Effector memory CD8-positive, alpha-beta T cell (primary cell): ENCODE data around the gene OSBPL10.

ENCODE experiments used
- ATAC-seq: fragments of 150-1000 bp; cut with Tn5 transposase; replicated peaks from 2 replicates; pipeline ENCODE4 v1.10.0; 2021; ENCODE audit warnings: mild to moderate bottlenecking, moderate library complexity
- DNase-seq, 3 experiments: peaks; one replicate each; pipeline ENCODE4 v3.0.0; 2021
- H3K27ac Mint-ChIP-seq, 2 donors: one replicate each; pipeline ENCODE4 v1.8.0; 2022; ENCODE audit warnings: mild to moderate bottlenecking in 2 of 2, mixed read lengths in 2 of 2, moderate library complexity in 2 of 2
- H3K27me3 Mint-ChIP-seq, 2 donors: one replicate each; pipeline ENCODE4 v1.8.0; 2022; ENCODE audit warnings: mixed read lengths in 2 of 2
- H3K36me3 Mint-ChIP-seq: one replicate; pipeline ENCODE4 v1.8.0; 2022; ENCODE audit warnings: mild to moderate bottlenecking, moderate library complexity, mixed read lengths; ENCODE audit not compliant: insufficient read depth
- H3K4me1 Mint-ChIP-seq, 2 donors: one replicate each; pipeline ENCODE4 v1.8.0; 2022; ENCODE audit warnings: low read depth in 2 of 2, mixed read lengths in 2 of 2
- H3K4me3 Mint-ChIP-seq, 2 donors: one replicate each; pipeline ENCODE4 v1.8.0; 2022; ENCODE audit warnings: mild to moderate bottlenecking in 2 of 2, mixed read lengths in 2 of 2, moderate library complexity in 2 of 2
- H3K9me3 Mint-ChIP-seq, 2 donors: one replicate each; pipeline ENCODE4 v1.8.0; 2022; ENCODE audit warnings: mixed read lengths in 2 of 2

OSBPL10 gene

DNA sequence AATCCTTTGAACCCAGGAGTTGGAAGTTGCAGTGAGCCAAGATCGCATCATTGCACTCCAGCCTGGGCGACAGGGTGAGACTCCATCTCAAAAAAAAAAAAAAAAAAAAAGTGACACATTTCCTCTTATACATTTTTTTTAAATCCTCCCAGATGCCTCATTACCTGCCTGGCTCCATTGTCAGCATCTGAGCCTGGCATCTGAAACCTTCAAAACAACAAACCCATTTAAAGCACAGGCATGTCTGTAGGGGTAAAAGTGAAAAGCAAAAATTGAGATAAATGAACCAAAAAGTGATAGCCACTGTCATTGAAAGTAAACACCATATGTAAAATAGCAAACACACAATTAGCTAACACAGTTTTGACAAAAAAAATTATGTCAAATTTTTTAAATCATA, 38.6 kb downstream of the OSBPL10 start:
- Mint-ChIP-seq H3K36me3 (no peaks in the 10 kb centered on the region), H3K4me1 (no peaks in the 10 kb centered on the region), H3K27me3 (peaks cover 16 to 19% of the 10 kb centered on the region in 2 donors)

DNA sequence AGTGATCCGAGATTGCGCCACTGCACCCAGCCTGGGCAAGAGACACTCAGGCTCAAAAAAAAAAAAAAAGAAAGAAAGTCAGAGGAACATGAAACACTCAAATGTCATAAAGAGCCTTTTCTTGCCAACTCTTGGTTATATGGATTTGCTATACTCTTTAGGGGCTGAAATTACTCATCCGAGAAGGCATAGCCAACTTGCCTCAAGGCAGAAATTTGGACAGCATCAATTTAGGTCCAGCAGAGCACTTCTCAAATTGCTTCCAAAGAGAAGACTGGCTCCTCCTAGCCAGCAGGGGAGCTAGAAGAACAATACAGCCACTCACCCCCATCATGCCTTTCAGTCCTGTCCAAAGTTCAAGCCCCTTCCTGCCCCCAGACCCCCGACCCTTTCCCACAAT, 43.8 kb downstream of the OSBPL10 start:
- Mint-ChIP-seq H3K9me3 (no peaks in the 10 kb centered on the region), H3K27me3 (no peaks in the 10 kb centered on the region), H3K4me1 (no peaks in the 10 kb centered on the region), H3K36me3 (no peaks in the 10 kb centered on the region), H3K4me3 (no peak overlapping the region), H3K27ac (no peak overlapping the region)
- ATAC-seq (no peak), DNase-seq (no peak)

More for the DNA sequence above, 38.6 kb downstream of the OSBPL10 start:
- ATAC-seq (no peak), DNase-seq (no peak)
- Mint-ChIP-seq H3K9me3 (no peaks in the 10 kb centered on the region), H3K4me3 (no peak overlapping the region), H3K27ac (no peak overlapping the region)

DNA sequence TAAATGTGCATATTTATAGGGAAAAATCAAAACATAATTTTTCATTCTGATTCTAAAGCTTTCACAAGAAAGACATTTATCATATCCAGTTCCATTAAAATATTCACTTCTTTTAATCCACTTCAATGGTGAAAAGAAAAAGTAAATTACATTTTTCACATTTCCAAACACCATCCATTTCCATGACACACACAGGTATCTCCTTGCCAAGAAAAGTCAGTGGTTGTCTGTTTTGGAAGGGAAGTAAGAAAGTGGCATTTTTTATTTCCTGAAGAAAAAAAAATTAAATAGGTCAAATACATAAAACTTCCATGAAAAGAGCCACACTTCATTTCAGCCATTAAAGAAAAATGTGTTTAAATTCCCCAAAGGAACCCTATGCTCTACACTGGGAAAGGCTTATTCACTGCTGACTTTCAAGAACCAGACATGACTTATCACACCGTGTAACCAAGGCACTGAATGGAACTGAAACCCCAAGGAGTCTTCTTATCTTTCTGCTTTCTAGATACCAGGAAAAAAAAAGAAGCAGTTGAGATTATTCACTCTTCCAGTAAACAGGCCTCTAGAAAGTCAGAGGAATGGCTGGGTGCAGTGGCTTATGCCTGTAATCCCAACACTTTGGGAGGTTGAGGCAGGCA, 44.5 kb downstream of the OSBPL10 start:
- Mint-ChIP-seq H3K4me1 (no peaks in the 10 kb centered on the region), H3K4me3 (no peak overlapping the region), H3K36me3 (no peaks in the 10 kb centered on the region), H3K27ac (no peak overlapping the region), H3K27me3 (no peaks in the 10 kb centered on the region), H3K9me3 (no peaks in the 10 kb centered on the region)
- DNase-seq = no peak
- no peak for ATAC-seq

DNA sequence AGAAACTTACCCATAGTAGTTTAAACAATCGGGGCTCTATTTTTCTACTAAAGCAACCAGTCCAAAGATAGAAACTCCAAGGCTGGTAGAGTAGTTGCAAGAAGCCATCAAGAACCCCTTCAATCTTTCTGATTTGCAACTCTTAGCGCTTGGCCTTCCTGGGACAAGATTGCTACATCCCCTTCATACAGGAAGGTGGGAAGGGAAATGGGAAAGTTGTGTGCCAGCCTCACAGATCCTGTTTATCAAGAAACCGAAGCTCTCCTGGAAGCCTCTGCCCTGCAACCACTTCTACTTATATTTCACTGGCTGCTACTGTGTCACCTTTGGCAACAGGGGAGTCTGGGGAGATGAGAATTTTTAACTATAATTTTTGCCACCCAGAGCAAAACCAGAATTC, 46.2 kb downstream of the OSBPL10 start:
- DNase-seq (no peak), ATAC-seq (no peak)
- H3K9me3 Mint-ChIP-seq = no peaks in the 10 kb centered on the region
- no peaks in the 10 kb centered on the region for H3K36me3 Mint-ChIP-seq
- H3K27me3 Mint-ChIP-seq = no peaks in the 10 kb centered on the region
- H3K4me1 Mint-ChIP-seq = no peaks in the 10 kb centered on the region
- no peak overlapping the region for H3K27ac Mint-ChIP-seq
- no peak overlapping the region for H3K4me3 Mint-ChIP-seq

DNA sequence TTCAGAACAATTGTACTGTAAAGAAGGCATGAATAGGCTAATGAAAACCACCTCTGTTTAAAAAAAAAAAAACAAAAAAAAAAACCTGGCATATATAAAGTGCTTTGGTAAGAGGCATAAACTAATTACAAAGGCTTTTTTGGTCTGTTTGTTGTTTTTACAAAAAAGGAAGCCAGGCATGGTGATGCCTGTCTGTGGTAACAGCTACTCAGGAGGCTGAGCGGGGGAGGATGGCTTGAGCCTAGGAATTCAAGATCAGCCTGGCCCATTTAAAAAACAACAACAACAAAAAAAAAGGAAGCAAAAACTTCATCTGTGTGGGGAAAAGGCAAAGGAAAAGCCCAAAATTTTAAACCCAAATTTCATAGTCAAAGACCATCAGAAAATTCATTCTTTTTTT, 47.0 kb downstream of the OSBPL10 start:
- H3K27me3 Mint-ChIP-seq = no peaks in the 10 kb centered on the region
- H3K9me3 Mint-ChIP-seq = no peaks in the 10 kb centered on the region

DNA sequence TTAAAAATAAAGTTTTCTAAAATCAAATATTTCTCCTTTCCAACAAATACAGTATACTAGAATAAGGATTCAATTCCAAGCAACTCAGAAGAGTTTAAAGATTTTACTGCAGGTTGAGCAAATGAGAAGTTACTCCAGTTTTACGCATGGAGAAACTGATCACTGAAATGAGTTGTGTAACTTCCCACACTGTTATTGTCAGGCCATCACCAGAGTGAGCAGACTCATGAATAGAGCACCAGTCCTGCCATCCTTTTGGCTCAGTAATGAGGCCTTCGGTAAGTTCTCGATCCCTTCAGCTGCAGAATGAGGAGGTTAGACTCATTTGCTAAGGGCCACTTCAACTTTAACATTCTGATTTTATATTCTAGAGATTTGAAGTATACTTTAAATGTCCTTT, 48.1 kb downstream of the OSBPL10 start:
- H3K27ac Mint-ChIP-seq = no peak overlapping the region
- H3K9me3 Mint-ChIP-seq = no peaks in the 10 kb centered on the region
- DNase-seq (no peak), ATAC-seq (no peak)
- H3K4me1 Mint-ChIP-seq = no peaks in the 10 kb centered on the region
- H3K27me3 Mint-ChIP-seq = peaks cover under 1 to 2% of the 10 kb centered on the region in 2 donors
- no peak overlapping the region for H3K4me3 Mint-ChIP-seq
- H3K36me3 Mint-ChIP-seq = no peaks in the 10 kb centered on the region

More for the DNA sequence above, 47.0 kb downstream of the OSBPL10 start:
- Mint-ChIP-seq H3K4me3 (no peak overlapping the region), H3K4me1 (no peaks in the 10 kb centered on the region), H3K36me3 (no peaks in the 10 kb centered on the region), H3K27ac (no peak overlapping the region)
- ATAC-seq (no peak), DNase-seq (no peak)

DNA sequence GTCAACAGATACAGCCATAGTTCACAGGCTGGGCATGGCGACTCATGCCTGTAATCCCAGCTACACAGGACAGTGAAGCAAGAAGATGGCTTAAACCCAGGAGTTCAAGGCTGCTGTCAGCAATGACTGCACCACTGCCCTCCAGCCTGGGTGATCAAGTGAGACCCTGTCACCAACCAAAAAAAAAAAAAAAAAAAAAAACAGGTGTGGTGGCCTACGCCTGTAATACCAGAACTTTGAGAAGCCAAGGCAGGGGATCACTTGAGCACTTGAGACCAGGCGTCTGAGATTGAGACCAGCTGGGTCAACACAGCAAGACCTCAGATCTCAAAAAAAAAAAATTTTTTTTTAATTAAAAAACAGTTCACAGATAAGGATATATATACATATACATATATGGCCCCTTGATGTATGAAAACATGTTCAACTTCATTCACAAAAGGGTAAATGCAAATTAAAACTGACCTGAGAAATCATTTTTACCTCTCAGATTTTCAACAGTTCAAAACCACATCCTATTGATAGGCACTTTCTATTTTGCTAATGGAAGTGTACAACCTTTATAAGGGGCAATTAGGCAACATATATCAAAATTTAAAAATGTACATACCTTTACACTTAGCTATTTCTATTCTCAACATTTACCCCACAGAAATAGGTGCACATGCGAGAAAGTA, 51.1 kb downstream of the OSBPL10 start:
- Mint-ChIP-seq H3K27me3 (peaks cover 7 to 17% of the 10 kb centered on the region in 2 donors), H3K27ac (no peak overlapping the region), H3K9me3 (no peaks in the 10 kb centered on the region), H3K36me3 (no peaks in the 10 kb centered on the region), H3K4me1 (no peaks in the 10 kb centered on the region), H3K4me3 (no peak overlapping the region)
- no peak for ATAC-seq
- no peak for DNase-seq

DNA sequence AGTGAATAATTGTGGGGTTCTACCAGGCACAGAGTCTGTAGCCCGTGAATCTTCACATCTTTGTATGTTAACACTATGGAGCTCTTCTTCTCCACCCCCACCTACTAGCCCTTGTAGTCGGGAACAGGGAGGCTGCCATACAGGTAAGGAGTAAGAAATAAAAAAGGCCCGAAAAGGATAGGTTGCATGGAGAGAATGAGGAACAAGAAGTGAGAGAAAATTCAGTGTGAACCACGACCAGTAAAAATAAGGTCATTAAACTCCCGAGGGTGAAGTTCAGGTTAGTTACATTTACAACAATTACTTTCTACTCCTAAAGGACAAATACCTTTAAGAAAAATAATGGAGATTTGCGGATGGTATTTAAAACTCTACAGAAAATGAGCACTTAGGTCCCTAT, 53.3 kb downstream of the OSBPL10 start:
- peaks cover 7 to 34% of the 10 kb centered on the region in 2 donors for H3K27me3 Mint-ChIP-seq
- H3K4me1 Mint-ChIP-seq = no peaks in the 10 kb centered on the region
- no peaks in the 10 kb centered on the region for H3K36me3 Mint-ChIP-seq
- no peak overlapping the region for H3K4me3 Mint-ChIP-seq
- no peak overlapping the region for H3K27ac Mint-ChIP-seq
- DNase-seq (no peak), ATAC-seq (no peak)
- no peaks in the 10 kb centered on the region for H3K9me3 Mint-ChIP-seq

DNA sequence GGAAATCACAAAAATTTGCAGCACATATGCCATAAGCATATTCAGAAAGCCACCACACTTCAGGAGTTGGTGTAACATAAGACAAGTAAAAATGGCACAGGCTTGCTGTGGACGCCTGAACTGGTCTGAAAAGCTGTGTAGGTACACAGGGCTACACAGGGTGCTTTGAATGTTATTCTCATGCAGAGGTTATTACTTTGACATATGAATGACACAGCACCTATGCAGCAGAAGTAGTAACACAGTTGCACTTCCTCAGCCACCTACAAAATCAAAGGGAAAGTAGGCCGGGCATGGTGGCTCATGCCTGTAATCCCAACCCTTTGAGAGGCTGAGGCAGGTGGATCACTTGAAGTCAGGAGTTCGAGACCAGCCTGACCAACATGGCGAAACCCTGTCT, 54.5 kb downstream of the OSBPL10 start:
- Mint-ChIP-seq H3K27me3 (peaks cover 13 to 34% of the 10 kb centered on the region in 2 donors), H3K36me3 (no peaks in the 10 kb centered on the region), H3K27ac (no peak overlapping the region), H3K9me3 (no peaks in the 10 kb centered on the region), H3K4me3 (no peak overlapping the region), H3K4me1 (no peaks in the 10 kb centered on the region)
- no peak for DNase-seq
- no peak for ATAC-seq

DNA sequence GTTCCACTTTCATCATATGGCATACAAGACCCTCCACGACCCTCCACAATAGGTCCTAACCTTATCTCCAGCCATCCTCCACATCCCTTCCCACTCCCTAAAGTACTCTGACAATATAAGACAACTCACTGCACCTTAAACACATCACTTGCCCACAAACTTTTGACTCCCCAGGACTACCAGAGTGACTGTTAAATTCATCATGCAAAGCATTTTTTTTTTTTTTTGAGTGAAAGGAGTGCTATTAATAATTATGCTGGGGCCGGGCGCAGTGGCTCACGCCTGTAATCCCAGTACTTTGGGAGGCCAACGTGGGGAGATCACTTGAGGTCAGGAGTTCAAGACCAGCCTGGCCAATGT, 55.8 kb downstream of the OSBPL10 start:
- Mint-ChIP-seq H3K27ac (no peak overlapping the region), H3K9me3 (peaks cover 0 to 4% of the 10 kb centered on the region in 2 donors), H3K36me3 (peaks cover 1% of the 10 kb centered on the region), H3K4me3 (no peak overlapping the region), H3K4me1 (no peaks in the 10 kb centered on the region), H3K27me3 (peaks cover 17 to 34% of the 10 kb centered on the region in 2 donors)
- ATAC-seq (no peak), DNase-seq (no peak)

DNA sequence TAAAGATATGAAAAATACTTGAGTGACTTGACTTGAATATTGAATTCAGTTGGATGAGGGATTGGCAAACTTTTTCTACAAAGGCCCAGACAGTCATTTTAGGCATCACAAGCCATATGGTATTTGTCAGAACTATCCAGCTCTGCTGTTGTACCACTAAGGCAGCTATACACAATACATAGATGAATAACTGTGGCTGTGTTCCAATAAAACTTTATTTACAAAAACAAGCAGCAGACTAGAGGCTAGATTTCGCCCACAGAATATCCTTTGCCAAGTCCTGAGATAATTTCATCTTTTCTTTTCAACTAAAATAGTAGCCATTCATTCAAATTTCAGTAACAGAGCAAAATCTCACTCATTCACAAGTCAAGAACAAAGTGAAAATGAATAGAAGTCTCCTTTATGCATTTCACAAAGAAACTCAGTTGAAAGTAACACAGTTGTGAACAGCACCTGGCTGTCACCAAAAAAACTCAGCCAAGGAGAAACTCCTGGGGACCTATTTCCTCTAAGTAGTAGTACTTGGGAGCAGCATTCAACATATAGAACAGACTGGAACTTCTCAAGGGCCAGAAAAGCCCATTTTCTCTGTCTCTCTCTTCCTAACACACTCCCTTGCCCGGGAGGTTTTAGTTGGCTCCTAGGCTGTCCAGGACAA, 56.3 kb downstream of the OSBPL10 start:
- H3K27ac Mint-ChIP-seq = no peak overlapping the region
- H3K4me3 Mint-ChIP-seq = no peak overlapping the region
- DNase-seq (no peak), ATAC-seq (no peak)
- peaks cover 0 to 9% of the 10 kb centered on the region in 2 donors for H3K9me3 Mint-ChIP-seq
- peaks cover 3% of the 10 kb centered on the region for H3K36me3 Mint-ChIP-seq
- H3K4me1 Mint-ChIP-seq = no peaks in the 10 kb centered on the region
- H3K27me3 Mint-ChIP-seq = peaks cover 17 to 34% of the 10 kb centered on the region in 2 donors

DNA sequence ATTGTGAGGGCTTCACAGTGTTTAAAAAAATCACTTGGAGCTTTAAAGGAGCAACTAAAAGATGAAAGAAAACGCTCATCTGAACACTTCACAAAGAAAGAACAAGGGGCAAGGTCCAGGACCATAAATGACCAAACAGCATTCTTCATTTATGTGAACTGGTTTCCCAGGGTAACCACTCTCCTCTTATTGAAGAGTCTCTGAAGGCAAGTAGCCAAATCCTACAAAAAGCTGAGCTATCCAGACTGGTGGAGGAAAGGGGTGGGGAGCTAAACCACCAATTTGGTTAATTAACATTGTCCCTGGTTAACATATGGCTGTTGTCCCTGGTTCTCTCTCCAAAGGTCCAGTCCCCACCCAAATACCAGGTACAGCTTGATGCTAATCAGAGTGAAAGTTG, 58.1 kb downstream of the OSBPL10 start:
- H3K4me3 Mint-ChIP-seq = no peak overlapping the region
- H3K9me3 Mint-ChIP-seq = peaks cover 0 to 16% of the 10 kb centered on the region in 2 donors
- no peak overlapping the region for H3K27ac Mint-ChIP-seq
- peaks cover 3% of the 10 kb centered on the region for H3K36me3 Mint-ChIP-seq
- peaks cover 16 to 31% of the 10 kb centered on the region in 2 donors for H3K27me3 Mint-ChIP-seq
- ATAC-seq (no peak), DNase-seq (no peak)
- H3K4me1 Mint-ChIP-seq = peaks cover 0 to 2% of the 10 kb centered on the region in 2 donors

DNA sequence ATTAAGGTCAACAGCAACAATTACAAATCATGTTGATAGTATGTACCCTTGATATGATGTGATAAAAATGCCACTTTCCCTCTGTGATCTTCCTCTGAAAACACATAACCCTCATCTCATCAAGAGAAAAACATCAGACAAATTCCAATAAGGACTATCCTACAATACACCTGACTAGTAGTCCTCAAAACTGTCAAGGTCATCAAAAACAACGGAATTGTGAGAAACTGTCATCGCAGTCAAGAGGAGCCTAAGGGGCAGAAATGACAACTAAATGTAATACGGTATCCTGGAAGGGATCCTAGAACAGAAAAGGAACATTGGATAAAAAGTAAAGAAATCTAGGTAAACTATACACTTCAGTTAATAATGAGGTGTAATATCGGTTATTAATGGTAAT, 59.2 kb downstream of the OSBPL10 start:
- peaks cover 10 to 24% of the 10 kb centered on the region in 2 donors for H3K27me3 Mint-ChIP-seq

DNA sequence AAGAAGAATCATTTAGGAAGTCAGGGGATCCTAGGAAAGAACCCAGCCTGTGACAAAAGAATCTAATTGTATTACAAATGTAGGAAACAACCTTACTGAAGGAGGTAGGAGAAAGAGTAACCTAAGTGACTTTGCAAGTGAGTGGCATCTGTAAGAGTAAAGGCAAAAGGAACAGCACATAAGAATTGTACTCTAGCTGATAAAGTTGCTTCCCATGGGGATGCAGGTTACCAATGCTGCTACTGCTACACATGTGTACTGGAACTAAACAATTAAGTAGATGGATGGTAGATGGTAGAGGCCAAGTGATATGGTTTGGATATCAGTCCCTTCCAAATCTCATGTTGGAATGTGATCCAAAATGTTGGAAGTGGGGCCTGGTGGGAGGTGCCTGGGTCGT, 60.8 kb downstream of the OSBPL10 start:
- peaks cover 0 to 16% of the 10 kb centered on the region in 2 donors for H3K9me3 Mint-ChIP-seq
- DNase-seq (no peak), ATAC-seq (no peak)
- H3K4me3 Mint-ChIP-seq = no peak overlapping the region
- no peak overlapping the region for H3K27ac Mint-ChIP-seq
- H3K36me3 Mint-ChIP-seq = peaks cover 3% of the 10 kb centered on the region
- peaks cover 10 to 21% of the 10 kb centered on the region in 2 donors for H3K27me3 Mint-ChIP-seq
- H3K4me1 Mint-ChIP-seq = peaks cover 0 to 6% of the 10 kb centered on the region in 2 donors

More for the DNA sequence above, 59.2 kb downstream of the OSBPL10 start:
- Mint-ChIP-seq H3K36me3 (peaks cover 3% of the 10 kb centered on the region), H3K4me3 (no peak overlapping the region), H3K4me1 (peaks cover 0 to 6% of the 10 kb centered on the region in 2 donors), H3K27ac (no peak overlapping the region), H3K9me3 (peaks cover 0 to 16% of the 10 kb centered on the region in 2 donors)
- DNase-seq (no peak), ATAC-seq (no peak)
